A673 (cell line): ENCODE data around the gene TXNDC9. TPM values are rescaled to one million over a fixed set of nuclear protein-coding genes. Genes with fewer than 3 reads are reported as not detected.
"Not testable (repeated sequence)": the region's sequence is repeated elsewhere in the genome, so short reads cannot be mapped to it uniquely, and the experiment has no call there.

ENCODE experiments used
- BruUV-seq: library from RNA; stranded (reverse); fragments of 400-500 nt; replicated peaks from 2 replicates; lab custom pipeline; 2021; lab: Mats Ljungman, UMichigan
- CTCF ChIA-PET: fragments of 300-600 bp; sonication (Branson Sonifier 250); formaldehyde crosslinking; loops from one replicate; lab custom pipeline; 2022; ENCODE audit warnings: antibody characterized with exemption; lab: Charles Lee
- POLR2A ChIA-PET: fragments of 300-600 bp; sonication (Branson Sonifier 250); formaldehyde crosslinking; loops from one replicate; lab custom pipeline; 2022; ENCODE audit warnings: antibody characterized with exemption; ENCODE audit not compliant: low non-redundant PET; lab: Charles Lee
- DNase-seq: peaks from one replicate; pipeline ENCODE4 v3.0.0-alpha.2; 2015; ENCODE audit warnings: low spot score
- H3K27ac ChIP-seq: fragments of 200-600 bp; sonication (generic); 2 replicates; pipeline ENCODE4 v1.5.1; 2016; ENCODE audit warnings: mixed run types, low read depth, mild to moderate bottlenecking, mixed read lengths, antibody characterized with exemption, low read length; ENCODE audit not compliant: poor library complexity, severe bottlenecking
- H3K27me3 ChIP-seq: fragments of 200-600 bp; sonication (generic); replicated peaks from 2 replicates; pipeline ENCODE4 v1.6.1; 2017; ENCODE audit warnings: mixed run types, low read depth, mild to moderate bottlenecking, mixed read lengths, antibody characterized with exemption, low read length; ENCODE audit not compliant: insufficient read depth, poor library complexity
- H3K36me3 ChIP-seq: fragments of 200-600 bp; sonication (generic); 2 replicates; pipeline ENCODE4 v1.6.1; 2016; ENCODE audit warnings: mixed run types, mild to moderate bottlenecking, mixed read lengths, antibody characterized with exemption, low read length; ENCODE audit not compliant: insufficient read depth, poor library complexity, severe bottlenecking
- H3K4me1 ChIP-seq: fragments of 200-600 bp; sonication (generic); 2 replicates; pipeline ENCODE4 v1.6.1; 2017; ENCODE audit warnings: mixed run types, mild to moderate bottlenecking, mixed read lengths, antibody characterized with exemption, low read length; ENCODE audit not compliant: insufficient read depth, poor library complexity, severe bottlenecking
- H3K4me3 ChIP-seq: fragments of 200-600 bp; sonication (generic); 2 replicates; pipeline ENCODE4 v1.5.1; 2016; ENCODE audit warnings: low read depth, mixed run types, mild to moderate bottlenecking, mixed read lengths, low read length; ENCODE audit not compliant: poor library complexity, severe bottlenecking
- H3K9me3 ChIP-seq: fragments of 200-600 bp; sonication (generic); 2 replicates; pipeline ENCODE4 v1.6.1; 2016; ENCODE audit warnings: mixed run types, low read depth, mild to moderate bottlenecking, mixed read lengths, antibody characterized with exemption, low read length; ENCODE audit not compliant: poor library complexity, severe bottlenecking
- EZH2 ChIP-seq: fragments of 200-600 bp; sonication (generic); IDR thresholded peaks from 2 replicates; pipeline ENCODE4 v1.6.1; 2017; ENCODE audit warnings: borderline replicate concordance, low read depth, mild to moderate bottlenecking, mixed read lengths, antibody characterized with exemption, low read length; ENCODE audit not compliant: poor library complexity, severe bottlenecking
- intact Hi-C: fragments of 100-400 bp; cut with micrococcal nuclease; formaldehyde crosslinking; loops from one replicate; pipeline ENCODE4 v1.10.0; 2022; ENCODE audit not compliant: unreplicated experiment
- total RNA-seq: library from RNA; stranded (reverse); gene quantifications from 2 replicates; pipeline ENCODE4 v1.2.3, GENCODE V29; 2021
- TF ChIP-seq, protein P1 (sequence below): fragments of 300-800, 200-600 bp; sonication (generic); conservative IDR thresholded peaks from 2 replicates; pipeline ENCODE4 v1.5.1; 2017; ENCODE audit warnings: low read depth, mild to moderate bottlenecking, antibody characterized with exemption, low read length, moderate library complexity, mixed read lengths

TXNDC9 gene
- total RNA-seq, 1 experiment from 2014 or later, result 43.0 TPM

DNA sequence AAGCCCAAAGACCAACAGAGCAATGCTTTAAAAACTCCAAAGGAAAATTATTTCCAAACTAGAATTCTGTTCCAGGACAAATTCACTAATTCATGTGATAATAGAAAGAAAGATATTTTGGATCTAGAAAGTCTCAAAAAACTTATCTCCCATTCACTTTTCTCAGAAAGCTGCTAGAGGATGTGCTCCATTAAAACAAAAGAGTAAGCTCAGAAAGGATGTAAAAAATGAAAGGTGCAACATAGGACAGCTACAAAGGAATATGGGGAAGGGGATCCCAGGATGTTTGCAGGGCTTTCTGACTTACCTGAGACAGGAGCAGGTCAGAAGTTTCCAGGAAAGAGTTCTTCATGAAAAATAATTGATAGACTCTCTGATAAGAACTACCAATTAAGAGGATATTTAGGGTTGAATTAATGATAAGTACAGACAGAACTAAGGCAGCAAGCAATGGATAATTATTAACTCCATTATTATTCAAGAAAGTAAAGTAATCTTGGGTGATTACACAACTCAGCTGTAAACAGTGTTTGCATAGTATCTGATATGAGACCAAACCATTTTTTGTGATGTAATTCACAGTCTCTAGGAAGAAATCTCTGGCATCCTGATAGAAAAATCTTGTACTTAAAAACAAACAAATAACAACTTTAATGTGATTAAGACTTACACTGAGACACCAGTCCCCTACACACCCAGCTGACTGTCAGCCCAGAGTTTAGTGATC is 56.0 kb downstream of the TXNDC9 start:
- H3K27me3 ChIP-seq, result no peaks in the 10 kb centered on the region
- H3K36me3 ChIP-seq, result no peaks in the 10 kb centered on the region
- ChIA-PET POLR2A (no interaction called here), CTCF (no interaction called here)
- H3K4me3 ChIP-seq, result no peak overlapping the region
- no TSS peak for BruUV-seq
- no peak for DNase-seq
- no peaks in the 10 kb centered on the region for H3K9me3 ChIP-seq
- H3K27ac ChIP-seq, result no peak overlapping the region
- TF ChIP-seq, protein P1, sequence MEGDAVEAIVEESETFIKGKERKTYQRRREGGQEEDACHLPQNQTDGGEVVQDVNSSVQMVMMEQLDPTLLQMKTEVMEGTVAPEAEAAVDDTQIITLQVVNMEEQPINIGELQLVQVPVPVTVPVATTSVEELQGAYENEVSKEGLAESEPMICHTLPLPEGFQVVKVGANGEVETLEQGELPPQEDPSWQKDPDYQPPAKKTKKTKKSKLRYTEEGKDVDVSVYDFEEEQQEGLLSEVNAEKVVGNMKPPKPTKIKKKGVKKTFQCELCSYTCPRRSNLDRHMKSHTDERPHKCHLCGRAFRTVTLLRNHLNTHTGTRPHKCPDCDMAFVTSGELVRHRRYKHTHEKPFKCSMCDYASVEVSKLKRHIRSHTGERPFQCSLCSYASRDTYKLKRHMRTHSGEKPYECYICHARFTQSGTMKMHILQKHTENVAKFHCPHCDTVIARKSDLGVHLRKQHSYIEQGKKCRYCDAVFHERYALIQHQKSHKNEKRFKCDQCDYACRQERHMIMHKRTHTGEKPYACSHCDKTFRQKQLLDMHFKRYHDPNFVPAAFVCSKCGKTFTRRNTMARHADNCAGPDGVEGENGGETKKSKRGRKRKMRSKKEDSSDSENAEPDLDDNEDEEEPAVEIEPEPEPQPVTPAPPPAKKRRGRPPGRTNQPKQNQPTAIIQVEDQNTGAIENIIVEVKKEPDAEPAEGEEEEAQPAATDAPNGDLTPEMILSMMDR, result no peak
- no peak for TF ChIP-seq EZH2
- H3K4me1 ChIP-seq, result no peaks in the 10 kb centered on the region
- intact Hi-C loops, result no loop called here

DNA sequence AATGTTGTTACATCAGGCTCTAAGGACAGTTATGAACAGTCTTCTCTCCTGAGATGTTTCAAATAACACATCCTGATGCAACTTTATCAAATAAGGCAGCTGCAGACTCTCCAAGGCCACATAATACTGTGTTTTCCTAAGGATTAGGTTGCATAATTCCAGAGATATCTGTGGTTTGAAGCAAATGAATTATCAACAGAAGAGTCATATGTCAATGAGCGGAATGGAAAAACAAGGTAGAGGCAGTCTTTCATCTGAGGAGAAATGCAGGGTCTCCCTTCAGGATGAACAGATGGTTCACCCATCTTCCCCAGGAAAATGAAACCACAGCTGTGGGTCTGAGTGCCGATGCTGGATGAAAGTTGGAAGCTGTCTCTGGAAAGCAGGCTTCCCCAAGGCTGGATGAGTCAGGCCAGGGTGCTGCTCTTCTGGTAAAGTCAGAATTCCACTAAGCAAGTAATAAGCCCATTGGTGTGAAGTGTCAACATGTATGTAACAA is 57.3 kb downstream of the TXNDC9 start:
- no peaks in the 10 kb centered on the region for H3K9me3 ChIP-seq
- POLR2A ChIA-PET, result no interaction called here
- TF ChIP-seq, protein P1, result no peak
- no peak for TF ChIP-seq EZH2
- no peak overlapping the region for H3K27ac ChIP-seq
- no peak overlapping the region for H3K4me3 ChIP-seq
- H3K4me1 ChIP-seq, result no peaks in the 10 kb centered on the region
- DNase-seq, result no peak
- H3K27me3 ChIP-seq, result no peaks in the 10 kb centered on the region
- intact Hi-C loops, result no loop called here
- no peaks in the 10 kb centered on the region for H3K36me3 ChIP-seq
- no TSS peak for BruUV-seq
- CTCF ChIA-PET, result no interaction called here

DNA sequence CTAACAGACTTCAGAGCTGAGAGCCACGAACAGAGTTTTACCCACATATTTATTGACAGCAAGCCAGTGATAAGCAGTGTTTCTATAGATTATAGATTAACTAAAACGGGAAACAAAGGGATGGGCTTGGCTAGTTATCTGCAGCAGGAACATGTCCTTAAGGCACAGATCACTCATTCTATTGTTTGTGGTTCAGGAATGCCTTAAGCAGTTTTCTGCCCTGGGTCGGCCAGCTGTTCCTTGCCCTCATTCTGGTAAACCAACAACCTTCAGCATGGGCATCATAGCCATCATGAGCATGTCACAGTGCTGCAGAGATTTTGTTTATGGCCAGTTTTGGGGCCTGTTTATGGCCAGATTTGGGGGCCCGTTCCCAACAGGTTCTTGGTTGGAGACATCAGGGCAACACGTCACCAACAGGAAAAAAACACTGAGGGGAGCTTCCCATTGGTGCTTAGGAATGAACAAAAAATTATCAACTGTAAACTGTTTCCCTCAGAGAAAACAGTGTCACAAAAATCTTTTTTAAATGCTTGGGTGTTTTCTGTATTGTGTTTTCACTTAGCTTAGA is 57.9 kb downstream of the TXNDC9 start:
- DNase-seq, H3K36me3 ChIP-seq, H3K27ac ChIP-seq, H3K9me3 ChIP-seq, POLR2A ChIA-PET, H3K4me1 ChIP-seq, CTCF ChIA-PET, H3K27me3 ChIP-seq, BruUV-seq, H3K4me3 ChIP-seq, intact Hi-C loops: not testable (repeated sequence)

DNA sequence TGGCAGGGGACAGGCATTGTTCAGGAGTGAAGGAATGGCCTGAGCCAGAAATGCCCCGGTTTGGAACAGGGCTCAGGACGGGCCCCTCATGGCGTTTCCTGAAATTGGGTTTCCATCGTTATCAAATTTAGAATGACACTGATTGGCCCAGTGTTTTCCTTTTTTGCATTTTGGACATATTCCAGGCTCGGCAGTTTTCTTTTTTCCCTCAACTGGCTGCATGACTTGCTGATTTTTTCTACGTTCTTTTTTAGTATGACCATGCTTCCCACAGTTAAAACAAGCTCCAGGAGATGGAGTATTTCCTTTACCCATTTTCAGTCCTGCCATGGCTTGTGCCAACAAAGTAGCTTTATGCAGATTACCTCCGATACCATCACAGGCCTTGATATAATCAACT is 60.3 kb downstream of the TXNDC9 start:
- ChIA-PET POLR2A (no interaction called here), CTCF (no interaction called here)
- TF ChIP-seq EZH2, result no peak
- TF ChIP-seq, protein P1, result no peak
- Histone ChIP-seq H3K36me3 (no peaks in the 10 kb centered on the region), H3K4me1 (no peaks in the 10 kb centered on the region), H3K27ac (no peak overlapping the region), H3K4me3 (no peak overlapping the region), H3K9me3 (peaks cover 2% of the 10 kb centered on the region), H3K27me3 (no peaks in the 10 kb centered on the region)
- DNase-seq, result no peak
- BruUV-seq, result no TSS peak
- intact Hi-C loops, result no loop called here
